Natural killer cell (primary cell): ENCODE measurements around the gene PTPN21. TPM values are rescaled to one million over a fixed set of nuclear protein-coding genes. Genes with fewer than 3 reads are reported as not detected.

Source experiments
- ATAC-seq, 3 donors: fragments of 150-1000 bp in 2 of 3; fragments of 200-7000 bp in 1 of 3; cut with Tn5 transposase; 1 replicate in 1 of 3; 2 replicates in 2 of 3; pipeline ENCODE4 v1.10.0; 2021; ENCODE audit warnings: mild to moderate bottlenecking in 2 of 3, moderate library complexity in 2 of 3
- DNase-seq, 2 donors: peaks; one replicate each; pipeline versions ENCODE4 v3.0.0 to v3.0.0-alpha.2; 2013 to 2021; ENCODE audit warnings: mixed read lengths in 1 of 2
- H3K27ac ChIP-seq: one replicate; pipeline ENCODE4 v1.5.1; 2013; ENCODE audit warnings: mild to moderate bottlenecking, low read length
- H3K27me3 ChIP-seq: one replicate; pipeline ENCODE4 v1.6.1; 2013; ENCODE audit warnings: low read length; ENCODE audit not compliant: control insufficient read depth, insufficient read depth
- H3K36me3 ChIP-seq: one replicate; pipeline ENCODE4 v1.6.1; 2013; ENCODE audit warnings: low read length; ENCODE audit not compliant: control insufficient read depth, insufficient read depth
- H3K4me1 ChIP-seq: one replicate; pipeline ENCODE4 v1.6.1; 2013; ENCODE audit warnings: low read length; ENCODE audit not compliant: control insufficient read depth, insufficient read depth
- H3K4me3 ChIP-seq: one replicate; pipeline ENCODE4 v1.5.1; 2013; ENCODE audit warnings: low read length
- H3K9me3 ChIP-seq: one replicate; pipeline ENCODE4 v1.6.1; 2013; ENCODE audit warnings: low read length; ENCODE audit not compliant: control insufficient read depth, insufficient read depth
- H3K27ac Mint-ChIP-seq, 2 donors: one replicate each; pipeline ENCODE4 v1.8.0; 2022; ENCODE audit warnings: mild to moderate bottlenecking in 2 of 2, mixed read lengths in 2 of 2, moderate library complexity in 1 of 2
- H3K27me3 Mint-ChIP-seq, 2 donors: one replicate each; pipeline ENCODE4 v1.8.0; 2022; ENCODE audit warnings: low read depth in 2 of 2, mixed read lengths in 2 of 2
- H3K36me3 Mint-ChIP-seq: one replicate; pipeline ENCODE4 v1.8.0; 2022; ENCODE audit warnings: mixed read lengths
- H3K4me1 Mint-ChIP-seq, 2 donors: one replicate each; pipeline ENCODE4 v1.8.0; 2022; ENCODE audit warnings: mixed read lengths in 2 of 2
- H3K4me3 Mint-ChIP-seq: one replicate; pipeline ENCODE4 v1.8.0; 2022; ENCODE audit warnings: mild to moderate bottlenecking, moderate library complexity, mixed read lengths
- H3K9me3 Mint-ChIP-seq, 2 donors: one replicate each; pipeline ENCODE4 v1.8.0; 2022; ENCODE audit warnings: mixed read lengths in 2 of 2
- CTCF ChIP-seq: fragments of 200-600 bp; IDR thresholded peaks from one replicate; pipeline ENCODE4 v1.8.0; 2022; ENCODE audit warnings: antibody characterized with exemption
- WGBS: methylation state at CpG from one replicate; pipeline ENCODE4 v1.1.7; 2013; ENCODE audit warnings: missing lambda C conversion rate; ENCODE audit not compliant: insufficient coverage; 5-methylcytosine and 5-hydroxymethylcytosine counted together
- intact Hi-C: fragments of 100-400 bp; cut with micrococcal nuclease; formaldehyde crosslinking; loops from one replicate; pipeline ENCODE4 v1.14.2; 2022
- total RNA-seq, 4 donors: library from RNA; stranded (reverse); fragments of 120-200 nt in 1 of 4; gene quantifications; one replicate each; pipeline versions ENCODE4 v1.2.3 to v1.2.4, GENCODE V29; 2013 to 2022

The PTPN21 gene
- total RNA-seq, 3 donors from 2014 or later (not counting 1 experiment from before 2014, with no cell fraction given), result 0.15 TPM; not detected in 2

GRCh38 chr14:88476214-88476774 lies 78.5 kb downstream of the PTPN21 start:
- 87% methylated on average over 7 of the region's 7 CpGs for WGBS
- no peak overlapping the region for H3K27ac ChIP-seq
- no peaks in the 10 kb centered on the region for H3K9me3 ChIP-seq
- intact Hi-C loops, result no loop called here
- TF ChIP-seq CTCF, result no peak
- no peaks in the 10 kb centered on the region for H3K9me3 Mint-ChIP-seq
- H3K27me3 Mint-ChIP-seq, result peaks cover 0 to 1% of the 10 kb centered on the region in 2 donors
- no peaks in the 10 kb centered on the region for H3K27me3 ChIP-seq
- no peak overlapping the region for H3K4me3 ChIP-seq
- no peaks in the 10 kb centered on the region for H3K4me1 Mint-ChIP-seq
- no peaks in the 10 kb centered on the region for H3K36me3 Mint-ChIP-seq
- no peak for ATAC-seq
- H3K36me3 ChIP-seq, result no peaks in the 10 kb centered on the region
- no peak overlapping the region for H3K27ac Mint-ChIP-seq
- no peaks in the 10 kb centered on the region for H3K4me1 ChIP-seq
- H3K4me3 Mint-ChIP-seq, result no peak overlapping the region
- no peak for DNase-seq

- Histone ChIP-seq H3K4me3 (no peak overlapping the region), H3K9me3 (no peaks in the 10 kb centered on the region), H3K4me1 (no peaks in the 10 kb centered on the region), H3K27ac (no peak overlapping the region), H3K36me3 (no peaks in the 10 kb centered on the region), H3K27me3 (no peaks in the 10 kb centered on the region)
- intact Hi-C loops, result no loop called here
- Mint-ChIP-seq H3K27ac (no peak overlapping the region), H3K9me3 (no peaks in the 10 kb centered on the region), H3K36me3 (no peaks in the 10 kb centered on the region), H3K4me3 (no peak overlapping the region), H3K4me1 (no peaks in the 10 kb centered on the region), H3K27me3 (no peaks in the 10 kb centered on the region)
- no CpG with 5 or more reads among the region's 1 CpG for WGBS
- no peak for DNase-seq
- no peak for ATAC-seq
- TF ChIP-seq CTCF, result no peak
These were observed 81.0 kb downstream of the PTPN21 start for GRCh38 chr14:88473791-88474190.

- Mint-ChIP-seq H3K4me1 (no peaks in the 10 kb centered on the region), H3K27ac (no peak overlapping the region), H3K27me3 (no peaks in the 10 kb centered on the region), H3K9me3 (no peaks in the 10 kb centered on the region), H3K36me3 (no peaks in the 10 kb centered on the region), H3K4me3 (no peak overlapping the region)
- Histone ChIP-seq H3K4me1 (no peaks in the 10 kb centered on the region), H3K36me3 (no peaks in the 10 kb centered on the region), H3K27me3 (no peaks in the 10 kb centered on the region), H3K9me3 (no peaks in the 10 kb centered on the region), H3K4me3 (no peak overlapping the region), H3K27ac (no peak overlapping the region)
- 89% methylated on average over 6 of the region's 7 CpGs for WGBS
- ATAC-seq (no peak), DNase-seq (no peak)
- TF ChIP-seq CTCF, result no peak
- intact Hi-C loops, result no loop called here
These were observed 84.0 kb downstream of the PTPN21 start for GRCh38 chr14:88470542-88471440.
